ENCODE data around the gene DISC1.

DNA sequence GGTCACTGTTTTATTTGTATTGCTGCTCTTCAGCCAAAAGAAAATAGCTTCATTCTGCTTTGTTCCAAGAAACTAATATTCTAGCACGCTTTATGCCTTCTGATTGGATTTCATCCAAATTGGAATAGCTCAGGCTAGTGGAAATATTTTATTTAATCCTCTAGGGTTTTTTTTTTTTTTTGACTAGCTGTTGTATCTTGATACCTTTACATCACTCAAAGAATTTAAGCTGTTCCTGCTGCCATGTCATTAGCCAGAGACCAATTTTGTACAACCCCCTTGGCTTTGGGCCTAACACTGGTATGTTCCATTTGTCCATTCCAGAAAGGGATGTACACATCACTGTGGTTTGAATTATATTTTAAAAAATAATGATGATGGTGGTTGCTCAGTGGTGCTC lies 103.0 kb downstream of the DISC1 start:
- TF ChIP-seq CTCF (IDR thresholded peaks at IDR 0.05) (no peak), POLR2A (IDR thresholded peaks at IDR 0.05) (no peak), POLR2AphosphoS5 (IDR thresholded peaks at IDR 0.05) (no peak)
